ENCODE data around the gene C1QC.
A peak's percentile ranks its signal among the peaks of the same experiment; 100 is the strongest.

C1QC gene

GRCh38 chr1:22609291-22609690 lies 34.1 kb upstream of the C1QC start:
- Mint-ChIP-seq H3K36me3 (ENCODE audit: insufficient read depth) (no peaks in the 10 kb centered on the region), H3K9me3 (no peaks in the 10 kb centered on the region), H3K4me3 (no peak overlapping the region), H3K27ac (no peak overlapping the region), H3K4me1 (ENCODE audit: low read depth in 2 of 2) (no peaks in the 10 kb centered on the region), H3K27me3 (peaks cover 57 to 87% of the 10 kb centered on the region in 2 donors)
- no peak for DNase-seq
- ATAC-seq (replicated peaks), result no peak

- Mint-ChIP-seq H3K4me3 (no peak overlapping the region), H3K27ac (no peak overlapping the region), H3K27me3 (peaks cover 54 to 90% of the 10 kb centered on the region in 2 donors), H3K36me3 (ENCODE audit: insufficient read depth) (no peaks in the 10 kb centered on the region), H3K4me1 (ENCODE audit: low read depth in 2 of 2) (no peaks in the 10 kb centered on the region), H3K9me3 (no peaks in the 10 kb centered on the region)
- DNase-seq (no peak), ATAC-seq (replicated peaks) (no peak)
These were observed 31.9 kb upstream of the C1QC start for GRCh38 chr1:22611530-22611947.

GRCh38 chr1:22612671-22613571 lies 30.5 kb upstream of the C1QC start:
- Mint-ChIP-seq H3K4me3 (no peak overlapping the region), H3K27me3 (peaks cover 59 to 95% of the 10 kb centered on the region in 2 donors), H3K36me3 (ENCODE audit: insufficient read depth) (no peaks in the 10 kb centered on the region), H3K9me3 (no peaks in the 10 kb centered on the region), H3K4me1 (ENCODE audit: low read depth in 2 of 2) (no peaks in the 10 kb centered on the region), H3K27ac (no peak overlapping the region)
- ATAC-seq (replicated peaks) (no peak), DNase-seq (no peak)

GRCh38 chr1:22613572-22613918 lies 29.9 kb upstream of the C1QC start:
- Mint-ChIP-seq H3K36me3 (ENCODE audit: insufficient read depth) (no peaks in the 10 kb centered on the region), H3K4me1 (ENCODE audit: low read depth in 2 of 2) (no peaks in the 10 kb centered on the region), H3K27ac (no peak overlapping the region), H3K4me3 (no peak overlapping the region), H3K9me3 (no peaks in the 10 kb centered on the region), H3K27me3 (peaks cover 55 to 95% of the 10 kb centered on the region in 2 donors)
- ATAC-seq (replicated peaks) (no peak), DNase-seq (no peak)

GRCh38 chr1:22613951-22614350 lies 29.5 kb upstream of the C1QC start:
- Mint-ChIP-seq H3K27me3 (peaks cover 54 to 95% of the 10 kb centered on the region in 2 donors), H3K4me3 (no peak overlapping the region)

GRCh38 chr1:22615886-22616285 lies 27.5 kb upstream of the C1QC start:
- Mint-ChIP-seq H3K4me1 (ENCODE audit: low read depth in 2 of 2) (peaks cover 0 to 6% of the 10 kb centered on the region in 2 donors), H3K27me3 (peaks cover 59 to 88% of the 10 kb centered on the region in 2 donors), H3K36me3 (ENCODE audit: insufficient read depth) (no peaks in the 10 kb centered on the region), H3K27ac (no peak overlapping the region), H3K4me3 (no peak overlapping the region), H3K9me3 (no peaks in the 10 kb centered on the region)
- ATAC-seq (replicated peaks), result no peak
- DNase-seq, result no peak

More at GRCh38 chr1:22613951-22614350, 29.5 kb upstream of the C1QC start:
- ATAC-seq (replicated peaks) (no peak), DNase-seq (no peak)
- Mint-ChIP-seq H3K27ac (no peak overlapping the region), H3K36me3 (ENCODE audit: insufficient read depth) (no peaks in the 10 kb centered on the region), H3K9me3 (no peaks in the 10 kb centered on the region), H3K4me1 (ENCODE audit: low read depth in 2 of 2) (no peaks in the 10 kb centered on the region)

- no peak for ATAC-seq (replicated peaks)
- Mint-ChIP-seq H3K36me3 (ENCODE audit: insufficient read depth) (no peaks in the 10 kb centered on the region), H3K4me1 (ENCODE audit: low read depth in 2 of 2) (peaks cover 0 to 6% of the 10 kb centered on the region in 2 donors), H3K27me3 (peaks cover 52 to 88% of the 10 kb centered on the region in 2 donors), H3K9me3 (no peaks in the 10 kb centered on the region), H3K4me3 (no peak overlapping the region), H3K27ac (no peak overlapping the region)
- no peak for DNase-seq
These were observed 26.9 kb upstream of the C1QC start for GRCh38 chr1:22616571-22616970.

GRCh38 chr1:22618056-22618455 lies 25.4 kb upstream of the C1QC start:
- no peak overlapping the region for H3K27ac Mint-ChIP-seq

GRCh38 chr1:22619252-22619651 lies 24.2 kb upstream of the C1QC start:
- H3K27ac Mint-ChIP-seq, result no peak overlapping the region
- no peak for DNase-seq
- H3K27me3 Mint-ChIP-seq, result peaks cover 66 to 93% of the 10 kb centered on the region in 2 donors
- no peaks in the 10 kb centered on the region for H3K36me3 Mint-ChIP-seq (ENCODE audit: insufficient read depth)
- no peaks in the 10 kb centered on the region for H3K9me3 Mint-ChIP-seq
- no peak overlapping the region for H3K4me3 Mint-ChIP-seq
- H3K4me1 Mint-ChIP-seq (ENCODE audit: low read depth in 2 of 2), result peaks cover 0 to 6% of the 10 kb centered on the region in 2 donors
- peak; percentile 40 for ATAC-seq (replicated peaks)

More at GRCh38 chr1:22618056-22618455, 25.4 kb upstream of the C1QC start:
- ATAC-seq (replicated peaks) (no peak), DNase-seq (no peak)
- Mint-ChIP-seq H3K9me3 (no peaks in the 10 kb centered on the region), H3K4me1 (ENCODE audit: low read depth in 2 of 2) (peaks cover 0 to 6% of the 10 kb centered on the region in 2 donors), H3K36me3 (ENCODE audit: insufficient read depth) (no peaks in the 10 kb centered on the region), H3K4me3 (no peak overlapping the region), H3K27me3 (peaks cover 56 to 93% of the 10 kb centered on the region in 2 donors)

- ATAC-seq (replicated peaks) (no peak), DNase-seq (no peak)
- no peak overlapping the region for H3K4me3 Mint-ChIP-seq
- peaks cover 66 to 93% of the 10 kb centered on the region in 2 donors for H3K27me3 Mint-ChIP-seq
- peaks cover 0 to 6% of the 10 kb centered on the region in 2 donors for H3K4me1 Mint-ChIP-seq (ENCODE audit: low read depth in 2 of 2)
- H3K36me3 Mint-ChIP-seq (ENCODE audit: insufficient read depth), result no peaks in the 10 kb centered on the region
- H3K9me3 Mint-ChIP-seq, result no peaks in the 10 kb centered on the region
- H3K27ac Mint-ChIP-seq, result no peak overlapping the region
These were observed 23.6 kb upstream of the C1QC start for GRCh38 chr1:22619798-22620197.

- no peak for DNase-seq
- Mint-ChIP-seq H3K4me3 (no peak overlapping the region), H3K27ac (no peak overlapping the region), H3K36me3 (ENCODE audit: insufficient read depth) (no peaks in the 10 kb centered on the region), H3K9me3 (no peaks in the 10 kb centered on the region), H3K27me3 (peaks cover 53 to 93% of the 10 kb centered on the region in 2 donors), H3K4me1 (ENCODE audit: low read depth in 2 of 2) (peaks cover 0 to 6% of the 10 kb centered on the region in 2 donors)
- ATAC-seq (replicated peaks), result no peak
These were observed 21.7 kb upstream of the C1QC start for GRCh38 chr1:22621761-22622160.

- H3K36me3 Mint-ChIP-seq (ENCODE audit: insufficient read depth), result peaks cover 3% of the 10 kb centered on the region
- ATAC-seq (replicated peaks) (no peak), DNase-seq (no peak)
- no peak overlapping the region for H3K27ac Mint-ChIP-seq
- H3K4me3 Mint-ChIP-seq, result no peak overlapping the region
- H3K27me3 Mint-ChIP-seq, result peaks cover 58 to 96% of the 10 kb centered on the region in 2 donors
- H3K9me3 Mint-ChIP-seq, result no peaks in the 10 kb centered on the region
- H3K4me1 Mint-ChIP-seq (ENCODE audit: low read depth in 2 of 2), result peaks cover 0 to 2% of the 10 kb centered on the region in 2 donors
These were observed 18.0 kb upstream of the C1QC start for GRCh38 chr1:22625262-22625925.

- peaks cover 67 to 100% of the 10 kb centered on the region in 2 donors for H3K27me3 Mint-ChIP-seq
- ATAC-seq (replicated peaks), result no peak
- H3K4me3 Mint-ChIP-seq, result no peak overlapping the region
- no peak for DNase-seq
- no peak overlapping the region for H3K27ac Mint-ChIP-seq
- H3K9me3 Mint-ChIP-seq, result no peaks in the 10 kb centered on the region
- peaks cover 0 to 2% of the 10 kb centered on the region in 2 donors for H3K4me1 Mint-ChIP-seq (ENCODE audit: low read depth in 2 of 2)
- peaks cover 3% of the 10 kb centered on the region for H3K36me3 Mint-ChIP-seq (ENCODE audit: insufficient read depth)
These were observed 16.9 kb upstream of the C1QC start for GRCh38 chr1:22626237-22627157.
